ENCODE results near the gene MAPKBP1. TPM values are rescaled to one million over a fixed set of nuclear protein-coding genes. Genes with fewer than 3 reads are reported as not detected.

Gene MAPKBP1
- total and polyA plus RNA-seq, 8 donors, result 18.5 to 25.4 (median 22.9) TPM

DNA sequence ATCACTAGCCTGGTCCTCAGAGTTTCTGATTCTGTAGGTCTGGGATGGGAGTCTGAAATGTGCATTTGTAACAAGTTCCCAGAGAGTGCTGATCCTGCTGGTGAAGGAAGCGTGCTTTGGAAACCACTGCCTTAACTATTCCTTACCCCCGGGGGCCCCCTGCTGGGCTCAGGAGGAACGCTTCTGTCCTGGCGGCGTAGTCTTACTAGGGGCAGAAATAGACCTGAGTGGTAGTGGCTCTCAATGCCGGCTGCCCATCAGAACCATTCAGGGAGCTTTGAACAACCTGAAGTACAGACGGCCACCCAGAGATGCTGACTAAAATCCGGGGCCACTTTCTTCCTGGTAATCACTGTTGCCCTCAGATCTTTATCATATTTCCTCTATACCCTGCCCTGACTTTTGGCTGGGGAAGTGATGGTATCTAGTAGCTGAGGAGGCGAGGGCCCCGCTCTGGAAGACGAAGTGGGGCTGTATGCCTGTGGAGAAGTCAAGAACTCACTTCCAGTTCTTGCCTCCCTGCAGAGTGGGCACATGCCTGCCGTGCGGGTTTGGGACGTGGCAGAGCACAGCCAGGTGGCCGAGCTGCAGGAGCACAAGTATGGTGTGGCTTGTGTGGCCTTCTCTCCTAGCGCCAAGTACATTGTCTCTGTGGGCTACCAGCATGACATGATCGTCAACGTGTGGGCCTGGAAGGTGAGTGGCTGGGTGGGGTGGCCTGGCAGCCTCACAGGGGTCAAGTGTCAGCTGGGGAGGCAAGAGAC lies 37.3 kb downstream of the MAPKBP1 start:
- Histone ChIP-seq H3K9me3 (no peaks in the 10 kb centered on the region), H3K27ac (no peak overlapping the region), H3K4me1 (peaks cover 0 to 19% of the 10 kb centered on the region in 2 donors), H3K27me3 (no peaks in the 10 kb centered on the region), H3K36me3 (peaks cover 0 to 52% of the 10 kb centered on the region in 2 donors), H3K4me3 (no peak overlapping the region)
- DNase-seq (peak; percentile 75 to 92 (median 86)), ATAC-seq (peak; percentile 95)
- TF ChIP-seq, protein P1, sequence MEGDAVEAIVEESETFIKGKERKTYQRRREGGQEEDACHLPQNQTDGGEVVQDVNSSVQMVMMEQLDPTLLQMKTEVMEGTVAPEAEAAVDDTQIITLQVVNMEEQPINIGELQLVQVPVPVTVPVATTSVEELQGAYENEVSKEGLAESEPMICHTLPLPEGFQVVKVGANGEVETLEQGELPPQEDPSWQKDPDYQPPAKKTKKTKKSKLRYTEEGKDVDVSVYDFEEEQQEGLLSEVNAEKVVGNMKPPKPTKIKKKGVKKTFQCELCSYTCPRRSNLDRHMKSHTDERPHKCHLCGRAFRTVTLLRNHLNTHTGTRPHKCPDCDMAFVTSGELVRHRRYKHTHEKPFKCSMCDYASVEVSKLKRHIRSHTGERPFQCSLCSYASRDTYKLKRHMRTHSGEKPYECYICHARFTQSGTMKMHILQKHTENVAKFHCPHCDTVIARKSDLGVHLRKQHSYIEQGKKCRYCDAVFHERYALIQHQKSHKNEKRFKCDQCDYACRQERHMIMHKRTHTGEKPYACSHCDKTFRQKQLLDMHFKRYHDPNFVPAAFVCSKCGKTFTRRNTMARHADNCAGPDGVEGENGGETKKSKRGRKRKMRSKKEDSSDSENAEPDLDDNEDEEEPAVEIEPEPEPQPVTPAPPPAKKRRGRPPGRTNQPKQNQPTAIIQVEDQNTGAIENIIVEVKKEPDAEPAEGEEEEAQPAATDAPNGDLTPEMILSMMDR (IDR thresholded peaks at IDR 0.05), result peak; percentile 84 to 88
- intact Hi-C loops (cut with DNase I), result loop anchor here in 1 of 2 donors (5.0 kb wide), 1 partner anchor 39 kb away; the partner anchor contains the start of gene MAPKBP1

DNA sequence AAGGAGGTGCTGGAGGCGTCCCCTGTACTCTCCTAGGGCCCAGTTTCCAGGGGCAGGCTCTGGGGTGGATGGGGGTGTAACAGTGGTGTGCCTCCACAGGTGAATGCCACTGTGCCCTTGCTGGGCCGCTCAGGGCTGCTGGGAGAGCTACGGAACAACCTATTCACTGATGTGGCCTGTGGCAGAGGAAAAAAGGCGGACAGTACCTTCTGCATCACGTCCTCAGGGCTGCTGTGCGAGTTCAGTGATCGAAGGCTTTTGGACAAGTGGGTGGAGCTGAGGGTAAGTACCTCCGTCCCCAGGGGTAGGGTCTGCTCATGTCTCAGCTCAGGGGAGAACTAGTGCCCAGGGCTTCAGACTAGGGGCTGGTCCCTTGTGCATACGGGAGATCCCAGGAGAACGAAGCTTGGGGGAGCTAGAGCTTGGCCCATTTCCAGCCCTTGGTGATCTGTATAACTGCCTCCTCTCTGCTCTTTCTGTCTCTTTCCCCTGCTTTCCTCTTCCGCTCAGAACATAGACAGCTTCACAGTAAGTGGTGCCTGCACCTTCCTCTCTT lies 38.6 kb downstream of the MAPKBP1 start:
- Histone ChIP-seq H3K9me3 (no peaks in the 10 kb centered on the region), H3K27ac (no peak overlapping the region), H3K36me3 (peaks cover 0 to 65% of the 10 kb centered on the region in 2 donors), H3K4me1 (peaks cover 0 to 19% of the 10 kb centered on the region in 2 donors), H3K4me3 (no peak overlapping the region), H3K27me3 (no peaks in the 10 kb centered on the region)
- ATAC-seq (no peak), DNase-seq (no peak)
- intact Hi-C loops (cut with DNase I), result loop anchor here in 1 of 2 donors (5.0 kb wide), 1 partner anchor 41 kb away; the partner anchor contains the start of gene MAPKBP1
- TF ChIP-seq, protein P1 (IDR thresholded peaks at IDR 0.05), result no peak

DNA sequence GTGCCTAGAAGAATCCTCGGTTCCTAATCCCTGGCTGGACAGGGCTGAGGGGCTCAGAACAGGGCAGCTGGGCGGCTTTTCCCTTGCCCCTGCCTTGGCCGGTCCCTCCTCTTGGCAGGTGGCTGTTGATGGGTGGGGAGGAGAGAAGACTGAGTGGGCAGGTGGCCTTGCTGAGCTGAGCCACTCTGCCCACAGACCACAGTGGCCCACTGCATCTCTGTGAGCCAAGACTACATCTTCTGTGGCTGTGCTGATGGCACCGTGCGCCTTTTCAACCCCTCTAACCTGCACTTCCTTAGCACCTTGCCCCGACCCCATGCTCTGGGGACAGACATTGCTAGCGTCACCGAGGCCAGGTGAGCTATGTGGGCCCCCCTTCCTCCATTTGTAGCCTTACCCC lies 39.1 kb downstream of the MAPKBP1 start:
- ATAC-seq, result no peak
- Histone ChIP-seq H3K36me3 (peaks cover 0 to 70% of the 10 kb centered on the region in 2 donors), H3K27ac (no peak overlapping the region), H3K9me3 (no peaks in the 10 kb centered on the region), H3K4me3 (no peak overlapping the region), H3K27me3 (no peaks in the 10 kb centered on the region), H3K4me1 (peaks cover 0 to 19% of the 10 kb centered on the region in 2 donors)
- TF ChIP-seq, protein P1 (IDR thresholded peaks at IDR 0.05), result no peak
- intact Hi-C loops (cut with DNase I), result loop anchor here in 1 of 2 donors (5.0 kb wide), 1 partner anchor 41 kb away; the partner anchor contains the start of gene MAPKBP1
- DNase-seq, result no peak

DNA sequence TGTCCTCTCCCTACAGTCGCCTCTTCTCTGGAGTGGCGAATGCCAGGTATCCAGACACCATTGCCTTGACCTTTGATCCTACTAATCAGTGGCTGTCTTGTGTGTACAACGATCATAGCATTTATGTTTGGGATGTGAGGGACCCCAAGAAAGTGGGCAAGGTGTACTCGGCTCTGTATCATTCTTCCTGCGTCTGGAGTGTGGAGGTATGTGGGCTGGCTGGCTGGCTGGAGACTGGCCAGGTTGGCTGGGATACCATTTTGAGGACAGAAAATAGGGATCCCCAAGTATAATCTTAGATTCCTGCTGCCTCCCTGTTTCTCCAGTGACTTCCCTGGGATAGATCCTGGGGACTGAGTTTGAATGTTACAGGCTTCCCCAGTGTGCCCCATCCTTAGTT lies 40.2 kb downstream of the MAPKBP1 start:
- H3K36me3 ChIP-seq, result peaks cover 0 to 81% of the 10 kb centered on the region in 2 donors
- no peak overlapping the region for H3K4me3 ChIP-seq
- H3K9me3 ChIP-seq, result no peaks in the 10 kb centered on the region
- peaks cover 0 to 13% of the 10 kb centered on the region in 2 donors for H3K4me1 ChIP-seq
- TF ChIP-seq, protein P1 (IDR thresholded peaks at IDR 0.05), result no peak
- DNase-seq (no peak), ATAC-seq (no peak)
- no peak overlapping the region for H3K27ac ChIP-seq
- intact Hi-C loops (cut with DNase I), result loop anchor here in 1 of 2 donors (5.0 kb wide), 1 partner anchor 42 kb away; the partner anchor contains the start of gene MAPKBP1
- no peaks in the 10 kb centered on the region for H3K27me3 ChIP-seq

DNA sequence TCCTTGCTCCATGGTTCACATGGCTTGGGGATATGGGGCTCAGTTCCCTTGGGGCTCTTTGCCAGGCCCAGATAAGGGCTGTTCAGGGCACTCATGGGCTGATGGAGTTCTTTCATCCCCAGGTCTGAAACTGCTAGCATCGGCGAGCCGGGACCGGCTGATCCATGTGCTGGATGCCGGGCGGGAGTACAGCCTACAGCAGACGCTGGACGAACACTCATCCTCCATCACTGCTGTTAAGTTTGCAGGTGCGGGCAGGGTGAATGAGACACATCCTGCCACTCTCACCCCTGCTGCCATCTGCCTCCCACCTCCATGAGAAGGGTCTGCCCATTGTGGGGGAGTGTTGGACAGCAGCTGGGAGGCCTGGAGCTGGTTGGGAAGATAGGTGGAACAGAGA lies 42.5 kb downstream of the MAPKBP1 start:
- H3K9me3 ChIP-seq, result no peaks in the 10 kb centered on the region
- no peak for ATAC-seq
- H3K27me3 ChIP-seq, result no peaks in the 10 kb centered on the region
- H3K27ac ChIP-seq, result no peak overlapping the region
- peaks cover 0 to 97% of the 10 kb centered on the region in 2 donors for H3K36me3 ChIP-seq
- intact Hi-C loops (cut with DNase I), result no loop called here
- H3K4me3 ChIP-seq, result no peak overlapping the region
- TF ChIP-seq, protein P1 (IDR thresholded peaks at IDR 0.05), result no peak
- H3K4me1 ChIP-seq, result peaks cover 0 to under 1% of the 10 kb centered on the region in 2 donors
- DNase-seq, result no peak
